Measurements from ENCODE around the gene CNN3.
A peak's percentile ranks its signal among the peaks of the same experiment; 100 is the strongest.
"Not testable (repeated sequence)": the region's sequence is repeated elsewhere in the genome, so short reads cannot be mapped to it uniquely, and the experiment has no call there.

The CNN3 gene

DNA sequence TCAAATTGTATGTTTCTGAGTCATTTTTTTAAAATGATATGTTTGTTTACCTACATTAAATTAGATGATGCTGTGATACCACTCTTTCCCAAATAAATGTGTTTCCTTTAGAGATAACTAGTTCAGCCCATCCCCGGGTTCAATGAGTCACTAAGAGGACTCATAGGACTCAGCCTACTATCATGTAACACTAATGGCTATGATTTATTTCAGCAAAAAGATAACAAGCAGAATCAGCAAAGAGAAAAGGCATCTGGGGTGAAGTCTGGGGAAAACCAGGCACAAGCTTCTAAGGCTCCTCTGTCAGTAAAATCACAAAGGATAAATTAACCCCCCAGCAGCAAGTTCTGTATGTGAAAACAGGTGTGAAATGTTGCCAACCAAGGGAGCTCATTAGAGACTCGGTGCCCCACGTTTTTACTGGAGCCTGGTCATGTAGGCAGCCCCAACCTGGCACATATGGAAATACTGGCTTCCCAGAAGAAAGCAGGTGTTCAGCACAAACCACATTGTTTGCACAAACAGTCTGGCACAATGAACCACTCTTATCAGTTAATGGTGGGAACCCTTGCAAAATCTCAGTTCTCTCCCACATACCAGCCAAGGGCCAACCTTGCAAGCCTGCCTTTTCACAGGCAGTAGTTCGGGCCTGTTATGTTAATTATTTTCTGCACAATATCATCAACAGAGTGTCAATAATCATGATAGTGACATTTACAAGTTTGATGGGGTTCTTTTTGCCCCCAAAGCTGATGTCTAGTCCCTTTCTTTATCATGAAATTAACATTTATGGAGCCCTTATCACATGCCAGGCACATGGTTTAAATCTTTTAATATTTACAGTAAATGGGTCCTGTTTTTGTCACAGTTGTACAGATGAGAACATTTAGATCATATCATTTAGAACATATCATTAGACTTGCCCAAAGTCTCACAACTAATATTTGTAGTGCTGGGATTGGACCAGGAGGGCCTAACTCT is 23.1 kb upstream of the CNN3 start:
- peak; percentile 7 for DNase-seq

DNA sequence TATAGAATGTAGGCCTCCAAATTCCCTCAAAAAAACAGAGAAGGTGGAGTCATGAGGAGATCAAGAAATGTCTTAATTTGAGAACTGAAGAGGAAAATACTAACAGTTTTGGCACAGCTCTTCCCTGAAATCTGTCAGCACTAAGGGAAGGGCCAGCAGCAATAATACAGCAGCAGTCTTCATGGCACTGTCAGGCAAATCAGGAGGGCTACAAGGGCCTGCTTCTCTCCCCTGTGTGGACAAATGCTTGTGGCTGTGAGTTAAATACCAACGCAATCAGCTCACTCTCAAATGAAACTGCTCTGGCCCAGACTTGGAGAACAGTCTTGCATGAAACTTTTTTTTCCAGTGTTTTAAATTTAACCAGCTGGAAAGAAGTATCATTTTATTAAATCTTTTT is 20.5 kb upstream of the CNN3 start:
- no peak for DNase-seq

DNA sequence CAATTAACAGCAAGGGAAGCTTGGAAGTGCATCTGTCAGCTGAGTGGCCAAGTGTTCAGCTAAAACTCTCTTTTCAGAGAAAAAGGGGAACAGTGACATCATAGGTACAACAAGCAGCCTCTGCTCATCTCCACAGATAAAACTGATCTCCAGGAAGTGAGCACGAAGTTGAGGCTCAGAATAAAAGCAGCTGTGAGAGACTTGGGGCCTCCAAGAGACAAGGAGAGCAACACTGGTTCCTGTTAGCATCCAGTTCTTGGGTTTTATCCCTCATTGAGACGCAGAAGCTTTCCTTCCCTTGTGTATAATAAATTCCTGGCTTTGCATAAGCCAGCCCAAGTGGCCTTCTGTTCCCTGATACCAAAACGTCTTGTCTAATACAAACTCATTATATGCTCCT is 20.0 kb upstream of the CNN3 start:
- peak; percentile 38 for DNase-seq

GRCh38 chr1:94942171-94943128 is 15.5 kb upstream of the CNN3 start:
- no peak for DNase-seq

- not testable (repeated sequence) for DNase-seq
These were observed 14.6 kb upstream of the CNN3 start for GRCh38 chr1:94941480-94941879.

GRCh38 chr1:94940738-94941137 is 13.8 kb upstream of the CNN3 start:
- peak; percentile 43 for DNase-seq

GRCh38 chr1:94937820-94938219 is 10.9 kb upstream of the CNN3 start:
- no peak for DNase-seq

DNA sequence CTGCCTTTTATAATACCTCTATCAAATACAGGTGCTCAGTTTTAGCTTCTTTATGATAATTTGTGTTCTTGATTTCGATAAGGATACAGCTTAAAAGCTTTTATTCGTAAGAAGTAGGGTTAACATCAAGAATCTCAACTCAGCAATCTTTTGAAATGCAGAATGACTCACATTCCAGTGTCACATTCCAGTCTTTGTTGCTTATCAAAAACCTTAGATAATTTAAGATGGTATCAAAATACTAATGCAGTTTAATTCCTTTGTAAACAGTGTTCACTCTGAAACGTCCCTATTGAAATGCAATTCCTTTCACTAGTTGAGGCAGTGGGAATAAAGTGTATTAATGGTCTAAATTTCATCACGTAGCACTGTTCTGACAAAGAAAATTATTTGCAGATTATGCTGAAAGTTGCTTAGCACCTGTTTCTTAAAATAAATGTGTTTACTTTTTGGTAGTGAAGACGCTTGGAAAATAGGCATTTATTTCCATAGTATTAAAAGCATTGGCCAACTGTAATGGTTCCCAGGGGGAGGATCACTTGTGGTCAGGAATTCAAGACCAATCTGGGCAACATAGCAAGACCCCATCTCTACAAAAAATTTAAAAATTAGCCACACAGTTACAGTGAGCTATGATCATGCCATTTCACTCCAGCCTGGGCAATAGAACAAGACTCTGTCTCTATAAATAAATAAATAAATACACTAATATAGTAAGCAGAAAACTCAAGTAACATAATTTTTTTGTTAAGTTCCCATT is 10.1 kb upstream of the CNN3 start:
- no peak for DNase-seq

DNA sequence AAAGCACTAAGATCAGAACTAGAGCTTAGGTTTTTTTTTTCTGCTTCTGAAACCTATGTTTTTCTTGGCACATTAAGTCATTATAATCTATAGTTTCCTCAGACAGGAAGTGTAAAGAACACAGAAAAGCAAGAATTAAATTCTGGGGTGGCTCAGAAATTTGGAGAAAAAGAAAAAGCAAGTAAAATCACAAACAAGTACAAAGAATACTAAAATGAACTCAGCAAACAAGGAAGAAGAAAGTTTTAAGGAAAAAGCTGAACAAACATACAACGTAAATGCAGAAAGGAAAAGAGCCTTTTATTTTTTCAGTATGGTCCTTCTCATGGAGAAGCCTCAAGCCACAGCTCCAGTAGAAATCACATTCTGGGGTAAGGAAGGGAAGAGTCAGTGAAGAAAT is 8.6 kb upstream of the CNN3 start:
- no peak for DNase-seq

GRCh38 chr1:94935034-94935433 is 8.1 kb upstream of the CNN3 start:
- no peak for DNase-seq

DNA sequence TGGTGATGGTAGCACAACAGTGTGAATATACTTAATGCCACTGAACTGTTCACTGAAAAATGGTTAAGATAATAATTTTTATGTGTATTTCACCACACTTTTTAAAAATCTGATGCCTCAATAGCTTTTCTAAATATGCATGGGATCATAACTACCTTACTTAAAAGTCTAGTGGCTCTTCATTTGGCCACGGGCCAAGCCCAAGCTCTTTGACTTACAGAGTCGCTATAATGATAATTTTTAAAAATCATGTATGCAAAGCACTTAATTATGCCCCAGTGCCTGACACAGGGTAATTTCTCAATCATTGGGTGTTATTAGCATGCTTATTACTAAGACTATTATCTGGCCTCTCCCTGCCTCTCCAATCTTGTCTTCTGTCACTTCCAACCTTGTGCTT is 7.6 kb upstream of the CNN3 start:
- no peak for DNase-seq

DNA sequence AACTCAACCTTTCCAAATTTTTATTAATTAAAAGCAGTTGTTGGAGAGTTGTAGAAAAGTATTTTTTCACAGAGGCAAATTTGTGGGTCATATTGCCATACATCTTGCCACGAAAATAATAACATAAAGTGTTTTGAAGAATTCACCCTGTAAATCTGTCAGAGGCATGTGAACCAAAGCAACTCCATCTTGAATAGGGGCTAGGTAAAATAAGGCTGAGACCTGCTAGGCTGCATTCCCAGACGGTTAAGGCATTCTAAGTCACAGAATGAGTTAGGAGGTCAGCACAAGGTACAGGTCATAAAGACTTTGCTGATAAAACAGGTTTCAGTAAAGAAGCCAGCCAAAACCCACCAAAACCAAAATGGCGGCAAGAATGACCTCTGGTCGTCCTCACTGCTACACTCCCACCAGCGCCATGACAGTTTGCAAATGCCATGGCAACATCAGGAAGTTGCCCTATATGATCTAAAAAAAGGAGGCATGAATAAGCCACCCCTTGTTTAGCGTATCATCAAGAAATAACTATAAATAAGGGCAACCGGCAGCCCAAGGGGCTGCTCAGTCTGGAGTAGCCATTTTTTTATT is 4.4 kb upstream of the CNN3 start:
- DNase-seq = no peak

DNA sequence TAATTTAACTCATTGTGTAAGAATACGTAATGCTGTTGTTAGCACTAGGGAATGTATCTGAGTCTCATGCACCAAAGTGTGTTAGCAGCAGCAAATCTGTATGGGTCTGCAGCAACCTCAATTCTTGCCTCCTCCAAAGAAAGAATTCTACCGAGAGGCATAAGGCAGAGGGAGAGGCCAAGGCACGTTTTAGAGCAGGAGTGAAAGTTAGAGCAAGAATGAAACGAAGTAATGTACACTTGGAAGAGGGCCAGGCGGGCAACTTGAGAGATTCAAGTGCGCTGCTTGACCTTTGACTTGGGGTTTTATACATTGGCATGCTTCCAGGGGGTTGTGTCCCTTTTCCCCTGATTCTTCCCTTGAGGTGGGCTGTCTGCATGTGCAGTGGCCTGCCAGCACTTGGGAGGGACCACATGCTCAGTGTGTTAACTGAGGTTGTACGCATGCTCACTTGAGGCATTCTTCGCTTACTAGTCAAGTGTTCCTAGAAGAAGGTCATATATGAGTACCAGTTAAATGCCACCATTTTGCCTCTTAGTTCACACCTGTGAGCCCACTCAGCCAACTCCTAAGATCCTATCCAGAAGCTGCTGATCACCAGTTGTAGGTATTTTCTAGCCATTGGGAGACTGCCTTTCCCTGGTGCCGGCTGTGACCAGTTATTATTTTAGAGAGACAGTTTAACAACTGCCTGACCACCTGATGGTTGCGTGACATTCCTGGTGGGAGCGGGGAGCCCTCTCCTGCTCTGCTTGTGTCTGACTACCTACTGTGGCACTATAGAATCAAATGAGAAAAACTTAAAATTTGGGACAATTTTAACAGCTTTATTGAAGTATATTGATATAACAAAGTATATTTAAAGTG is 2.7 kb upstream of the CNN3 start:
- no peak for DNase-seq

GRCh38 chr1:94928293-94928939 is 1.5 kb upstream of the CNN3 start:
- no peak for DNase-seq

DNA sequence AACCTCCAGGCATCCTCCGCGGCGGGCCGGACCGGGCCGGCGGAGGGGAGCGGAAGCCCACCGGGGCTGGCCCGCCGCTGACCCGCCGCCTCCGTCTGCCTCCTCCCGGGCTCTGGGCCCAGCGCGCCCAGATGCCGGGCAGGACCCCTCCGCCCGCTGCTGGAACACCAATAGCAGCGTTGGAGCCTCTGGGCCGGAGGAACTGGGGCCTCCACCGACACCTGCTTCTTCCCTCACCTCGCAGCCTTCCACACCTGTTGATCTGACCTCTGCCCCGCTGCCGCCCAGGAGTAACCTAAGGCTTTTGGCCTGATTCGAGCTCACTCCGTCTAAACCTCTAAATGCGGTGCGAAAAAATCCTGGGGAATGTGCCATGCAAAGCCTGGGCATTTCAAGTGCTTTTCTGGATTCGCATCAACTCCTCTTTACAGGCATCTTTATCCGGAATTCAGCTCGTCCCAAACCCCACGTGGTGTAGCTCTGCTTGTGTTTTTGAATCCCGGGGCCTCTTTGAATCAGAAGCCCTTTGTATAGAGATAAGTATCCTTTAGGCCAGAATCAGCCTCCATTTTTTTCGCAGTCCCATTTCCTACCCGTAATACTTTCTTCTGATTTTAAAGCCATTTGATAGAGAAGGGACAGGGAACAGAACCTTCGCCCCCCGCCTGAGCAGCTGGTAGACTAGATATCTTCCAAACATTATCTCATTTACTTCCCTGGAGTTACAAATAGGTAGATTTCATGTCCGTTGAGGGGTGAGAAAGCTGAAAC is 680 bp upstream of the CNN3 start:
- peak; percentile 13 for DNase-seq

- DNase-seq = peak; percentile 63
These were observed 590 bp downstream of the CNN3 start for GRCh38 chr1:94926126-94926914.

GRCh38 chr1:94925561-94926125 is 1.3 kb downstream of the CNN3 start:
- peak; percentile 26 for DNase-seq

GRCh38 chr1:94925004-94925403 is 1.9 kb downstream of the CNN3 start:
- peak; percentile 8 for DNase-seq
